GM12873 (cell line): ENCODE results near the gene RAB6D.

Experiments used
- CTCF ChIP-seq: IDR thresholded peaks from 2 replicates; pipeline ENCODE4 v1.5.1; 2012; ENCODE audit warnings: low read depth, mild to moderate bottlenecking, moderate library complexity, low read length, control low read depth; ENCODE audit not compliant: insufficient read depth; ENCODE audit errors: missing control alignments

RAB6D gene

GRCh38 chr2:131349021-131349420 is 14.9 kb downstream of the RAB6D start:
- no peak for TF ChIP-seq CTCF

DNA sequence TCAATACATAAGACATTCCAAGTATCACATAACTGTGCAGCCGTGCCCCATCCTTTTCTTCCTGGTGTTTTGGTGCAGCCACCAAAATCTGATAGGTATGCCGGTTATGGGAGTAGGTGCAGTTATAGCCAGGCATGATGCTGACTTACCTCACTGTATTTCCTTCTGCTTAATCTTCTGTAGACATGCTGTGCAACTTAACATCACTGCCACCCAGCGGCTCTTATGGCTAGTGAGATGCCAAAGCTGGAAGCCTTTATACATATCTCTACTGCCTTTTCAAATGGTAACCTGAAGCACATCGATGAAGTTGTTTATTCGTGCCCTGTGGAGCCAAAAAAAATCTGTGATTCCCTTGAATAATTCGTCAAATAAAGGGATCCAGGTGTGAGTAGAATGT is 28.6 kb downstream of the RAB6D start:
- TF ChIP-seq CTCF: peak; percentile 45

GRCh38 chr2:131322209-131322608 is 41.8 kb downstream of the RAB6D start:
- TF ChIP-seq CTCF: no peak

DNA sequence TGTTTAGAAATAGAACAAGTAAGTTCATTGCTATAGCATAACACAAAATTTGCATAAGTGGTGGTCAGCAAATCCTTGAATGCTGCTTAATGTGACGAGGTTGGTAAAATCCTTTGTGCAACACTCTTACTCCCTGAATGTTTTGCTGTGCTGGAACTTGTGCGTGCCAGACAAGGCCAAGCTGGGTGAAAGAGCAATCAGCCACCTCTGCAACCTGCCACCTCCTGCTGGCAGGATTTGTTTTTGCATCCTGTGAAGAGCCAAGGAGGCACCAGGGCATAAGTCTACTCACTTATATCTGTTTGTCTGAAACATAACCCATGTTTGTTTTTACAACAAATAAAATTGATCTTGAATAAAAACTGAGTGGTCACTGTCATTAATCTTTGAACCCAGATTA is 53.0 kb downstream of the RAB6D start:
- TF ChIP-seq CTCF: peak; percentile 27
